Measurements from ENCODE around the gene HPS4. TPM values are rescaled to one million over a fixed set of nuclear protein-coding genes. Genes with fewer than 3 reads are reported as not detected.

HPS4 gene
- total and polyA plus RNA-seq, 11 donors, result 6.2 to 15.0 (median 9.3) TPM

DNA sequence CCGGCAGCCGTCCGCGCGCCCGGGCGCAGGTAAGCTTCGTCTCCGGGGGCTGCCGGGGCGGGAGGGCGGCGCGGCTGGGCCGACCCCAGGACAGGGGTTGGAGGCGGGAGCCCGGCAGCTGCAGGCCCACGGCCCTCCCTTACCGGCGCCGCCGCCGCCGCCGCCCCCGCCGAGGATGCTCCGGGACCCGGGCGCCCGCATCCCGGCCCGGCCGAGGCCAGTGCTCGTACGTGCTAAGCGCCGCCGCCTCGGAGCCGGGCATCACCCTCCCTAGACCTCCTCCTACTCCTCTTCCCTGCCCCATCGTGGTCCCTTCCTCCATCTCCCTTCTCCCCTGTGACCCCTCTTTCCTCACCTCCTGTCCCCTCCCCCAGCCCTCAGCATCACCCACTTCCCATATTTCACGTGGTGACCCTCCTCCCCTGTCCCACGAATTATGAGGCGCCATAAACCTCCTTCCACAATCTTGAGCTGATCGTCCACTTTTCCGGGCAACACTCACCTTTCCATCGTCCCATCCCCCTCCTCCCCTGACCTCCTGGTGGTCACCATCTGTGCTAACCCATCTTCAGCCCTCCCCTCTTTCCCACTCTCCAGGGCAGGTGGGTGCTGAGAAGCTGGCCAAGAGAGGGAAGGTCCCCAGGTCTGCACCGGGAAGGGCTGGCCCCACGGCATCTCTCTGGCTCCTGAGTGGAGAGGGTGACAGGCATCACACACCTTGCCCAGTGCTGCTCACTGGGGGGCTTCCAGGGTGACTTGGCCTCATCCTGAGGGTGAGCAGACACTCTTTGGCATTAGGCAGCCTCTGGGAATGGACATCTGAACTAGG lies 53.9 kb downstream of the HPS4 start:
- Histone ChIP-seq H3K27ac (no peak overlapping the region), H3K4me3 (peak overlapping the region in 10 of 12 donors; percentile 21 to 67 (median 54)), H3K36me3 (peaks cover 0 to 9% (median 0%) of the 10 kb centered on the region in 9 donors), H3K27me3 (peaks cover 0 to 38% (median 9%) of the 10 kb centered on the region in 9 donors), H3K9me3 (no peaks in the 10 kb centered on the region), H3K4me1 (peaks cover 0 to 41% (median 0%) of the 10 kb centered on the region in 12 donors)
- DNase-seq (no peak), ATAC-seq (no peak)
- TF ChIP-seq, protein P1, sequence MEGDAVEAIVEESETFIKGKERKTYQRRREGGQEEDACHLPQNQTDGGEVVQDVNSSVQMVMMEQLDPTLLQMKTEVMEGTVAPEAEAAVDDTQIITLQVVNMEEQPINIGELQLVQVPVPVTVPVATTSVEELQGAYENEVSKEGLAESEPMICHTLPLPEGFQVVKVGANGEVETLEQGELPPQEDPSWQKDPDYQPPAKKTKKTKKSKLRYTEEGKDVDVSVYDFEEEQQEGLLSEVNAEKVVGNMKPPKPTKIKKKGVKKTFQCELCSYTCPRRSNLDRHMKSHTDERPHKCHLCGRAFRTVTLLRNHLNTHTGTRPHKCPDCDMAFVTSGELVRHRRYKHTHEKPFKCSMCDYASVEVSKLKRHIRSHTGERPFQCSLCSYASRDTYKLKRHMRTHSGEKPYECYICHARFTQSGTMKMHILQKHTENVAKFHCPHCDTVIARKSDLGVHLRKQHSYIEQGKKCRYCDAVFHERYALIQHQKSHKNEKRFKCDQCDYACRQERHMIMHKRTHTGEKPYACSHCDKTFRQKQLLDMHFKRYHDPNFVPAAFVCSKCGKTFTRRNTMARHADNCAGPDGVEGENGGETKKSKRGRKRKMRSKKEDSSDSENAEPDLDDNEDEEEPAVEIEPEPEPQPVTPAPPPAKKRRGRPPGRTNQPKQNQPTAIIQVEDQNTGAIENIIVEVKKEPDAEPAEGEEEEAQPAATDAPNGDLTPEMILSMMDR (IDR thresholded peaks at IDR 0.05), result no peak
- no peak for TF ChIP-seq POLR2A (IDR thresholded peaks at IDR 0.05)
- WGBS, 4 donors, result 5 to 11% (median 6%) methylated on average over 34 to 50 of the region's 50 CpGs
- intact Hi-C loops (cut with DNase I), result no loop called here

DNA sequence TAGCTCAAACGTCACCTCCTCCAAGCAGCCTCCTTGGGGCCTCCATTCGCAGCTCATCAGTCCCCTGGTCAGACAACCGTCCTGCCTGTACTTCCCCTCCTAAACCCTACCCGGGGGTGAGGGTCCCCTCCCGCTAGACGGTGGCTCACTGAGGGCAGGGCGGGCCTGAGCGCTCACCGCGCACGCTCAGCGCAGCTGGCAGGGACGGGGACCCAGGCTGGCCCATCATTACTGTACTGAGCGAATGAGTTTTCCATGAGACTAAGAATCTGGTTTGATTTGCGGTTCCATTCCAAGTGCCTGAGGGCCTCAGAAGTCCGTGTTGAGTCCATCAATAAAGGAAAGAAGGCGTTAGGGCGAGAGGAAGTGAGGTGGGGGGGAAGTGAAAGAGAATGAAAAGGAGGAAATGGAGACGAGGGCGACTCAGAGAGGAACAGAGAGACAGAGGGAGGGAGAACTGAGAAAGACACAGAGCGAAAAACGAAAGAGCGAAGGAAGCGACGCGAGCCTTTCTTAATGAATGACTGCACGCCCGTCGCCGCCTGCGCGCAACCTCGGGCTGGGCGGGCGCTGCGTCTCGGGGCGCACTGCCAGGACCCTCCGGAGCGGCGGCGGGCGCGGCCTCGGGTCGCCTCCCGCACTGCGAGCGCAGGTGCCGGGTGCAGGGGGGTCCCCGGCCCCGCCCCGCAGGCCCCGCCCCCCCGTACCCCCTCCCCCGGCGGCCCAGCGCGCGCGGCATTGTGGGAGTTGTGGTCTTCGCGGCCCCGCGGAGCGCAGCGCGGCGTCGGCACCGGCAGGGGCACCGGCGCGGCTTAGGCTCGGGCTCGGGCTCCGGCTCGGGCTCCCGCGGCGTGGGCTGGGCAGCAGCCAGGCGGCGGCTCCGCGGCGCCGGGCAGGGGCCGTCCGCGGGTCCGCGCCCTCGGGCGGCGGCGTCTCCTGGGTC lies 54.8 kb downstream of the HPS4 start, which contains the start of gene ASPHD2:
ASPHD2 (plus strand) TSS at position 746 of the 943 bp plus-strand sequence. CDS start 4,356 bp downstream, outside the sequence.
- peaks cover 0 to 38% (median 9%) of the 10 kb centered on the region in 9 donors for H3K27me3 ChIP-seq
- ATAC-seq, result peak; percentile 42 to 88 (median 75)
- peaks cover 0 to 40% (median 0%) of the 10 kb centered on the region in 12 donors for H3K4me1 ChIP-seq
- WGBS, 4 donors, result 1 to 3% (median 1%) methylated on average over 39 to 96 of the region's 96 CpGs
- H3K4me3 ChIP-seq, result peak within 1 kb of the TSS in 11 of 12 donors; percentile 33 to 67 (median 59)
- TF ChIP-seq, protein P1 (IDR thresholded peaks at IDR 0.05), result no peak
- no peak for TF ChIP-seq POLR2A (IDR thresholded peaks at IDR 0.05)
- H3K27ac ChIP-seq, result peak within 1 kb of the TSS in 7 of 12 donors; percentile 9 to 95 (median 60)
- peak; percentile 36 to 83 (median 53) for DNase-seq
- H3K36me3 ChIP-seq, result peaks cover 0 to 2% (median 0%) of the 10 kb centered on the region in 9 donors
- H3K9me3 ChIP-seq, result peaks cover 0 to 1% (median 0%) of the 10 kb centered on the region in 12 donors
- intact Hi-C loops (cut with DNase I), result no loop called here

DNA sequence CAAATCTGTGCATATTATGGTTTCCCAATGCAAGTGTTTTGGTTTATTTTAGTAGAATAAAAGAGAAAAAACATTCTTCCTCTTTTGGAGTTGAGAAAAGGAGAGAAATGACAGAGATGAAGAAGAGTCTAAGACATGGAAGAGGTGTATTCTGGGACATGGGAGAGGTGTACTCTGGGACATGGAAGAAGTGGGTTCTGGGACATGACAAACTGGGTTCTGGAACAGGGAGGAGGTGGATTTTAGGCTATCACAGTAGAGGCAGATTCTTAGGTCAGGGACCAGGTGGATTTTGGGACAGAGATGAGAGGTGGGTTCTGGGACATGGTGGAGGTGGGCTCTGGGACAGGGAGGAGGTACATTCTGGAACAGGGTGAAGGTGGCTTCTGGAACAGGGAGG lies 56.7 kb downstream of the HPS4 start:
- Histone ChIP-seq H3K27ac (no peak overlapping the region), H3K27me3 (peaks cover 0 to 22% (median 9%) of the 10 kb centered on the region in 9 donors), H3K36me3 (no peaks in the 10 kb centered on the region), H3K4me1 (peaks cover 0 to 29% (median 0%) of the 10 kb centered on the region in 12 donors), H3K4me3 (no peak overlapping the region), H3K9me3 (peaks cover 0 to 16% (median 4%) of the 10 kb centered on the region in 12 donors)
- ATAC-seq (no peak), DNase-seq (no peak)
- intact Hi-C loops (cut with DNase I), result no loop called here
- TF ChIP-seq POLR2A (IDR thresholded peaks at IDR 0.05), result no peak
- TF ChIP-seq, protein P1 (IDR thresholded peaks at IDR 0.05), result no peak

Measured in heart left ventricle (tissue), 16 donors.